Epithelial cell of proximal tubule (primary cell): ENCODE results near the gene TEPSIN. TPM values are rescaled to one million over a fixed set of nuclear protein-coding genes. Genes with fewer than 3 reads are reported as not detected.

Experiments
- DNase-seq: peaks from one replicate; pipeline ENCODE4 v3.0.0-alpha.2; 2011; ENCODE audit warnings: low read depth
- H3K4me3 ChIP-seq: 2 replicates; pipeline ENCODE4 v1.5.1; 2011; ENCODE audit warnings: low read depth, mild to moderate bottlenecking, low read length
- total RNA-seq: library from RNA; depleted of rRNA; stranded (reverse); fragments of >200 nt; gene quantifications from 2 replicates; pipeline ENCODE4 v1.2.3, GENCODE V29; 2015
- TF ChIP-seq, protein P1 (sequence below): conservative IDR thresholded peaks from 2 replicates; pipeline ENCODE4 v1.5.1; 2012; ENCODE audit warnings: low read depth, mild to moderate bottlenecking, low read length

TEPSIN gene
- total RNA-seq, 1 donor from 2014 or later: 37.3 TPM

DNA sequence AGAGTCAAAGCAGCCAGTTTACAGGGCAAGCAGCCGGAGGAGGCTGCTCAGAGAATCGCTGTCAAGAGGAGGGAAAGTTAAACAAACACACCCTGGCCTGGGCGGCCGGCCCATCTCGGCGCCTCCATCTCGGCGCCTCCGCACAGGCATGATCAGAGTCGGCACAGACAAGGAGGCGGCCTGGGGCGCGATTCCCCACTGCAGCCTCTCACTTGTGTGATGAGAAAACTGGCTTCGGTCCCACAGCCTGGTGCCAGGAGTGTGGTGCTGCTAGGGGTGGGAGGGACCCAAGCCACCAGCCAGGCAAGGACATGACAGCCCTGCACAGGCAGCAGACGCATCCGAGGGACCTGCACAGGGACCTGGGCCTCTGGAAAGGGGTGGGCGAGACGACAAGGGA lies 38.6 kb upstream of the TEPSIN start:
- TF ChIP-seq, protein P1, sequence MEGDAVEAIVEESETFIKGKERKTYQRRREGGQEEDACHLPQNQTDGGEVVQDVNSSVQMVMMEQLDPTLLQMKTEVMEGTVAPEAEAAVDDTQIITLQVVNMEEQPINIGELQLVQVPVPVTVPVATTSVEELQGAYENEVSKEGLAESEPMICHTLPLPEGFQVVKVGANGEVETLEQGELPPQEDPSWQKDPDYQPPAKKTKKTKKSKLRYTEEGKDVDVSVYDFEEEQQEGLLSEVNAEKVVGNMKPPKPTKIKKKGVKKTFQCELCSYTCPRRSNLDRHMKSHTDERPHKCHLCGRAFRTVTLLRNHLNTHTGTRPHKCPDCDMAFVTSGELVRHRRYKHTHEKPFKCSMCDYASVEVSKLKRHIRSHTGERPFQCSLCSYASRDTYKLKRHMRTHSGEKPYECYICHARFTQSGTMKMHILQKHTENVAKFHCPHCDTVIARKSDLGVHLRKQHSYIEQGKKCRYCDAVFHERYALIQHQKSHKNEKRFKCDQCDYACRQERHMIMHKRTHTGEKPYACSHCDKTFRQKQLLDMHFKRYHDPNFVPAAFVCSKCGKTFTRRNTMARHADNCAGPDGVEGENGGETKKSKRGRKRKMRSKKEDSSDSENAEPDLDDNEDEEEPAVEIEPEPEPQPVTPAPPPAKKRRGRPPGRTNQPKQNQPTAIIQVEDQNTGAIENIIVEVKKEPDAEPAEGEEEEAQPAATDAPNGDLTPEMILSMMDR: no peak
- H3K4me3 ChIP-seq: no peak overlapping the region
- DNase-seq: no peak

DNA sequence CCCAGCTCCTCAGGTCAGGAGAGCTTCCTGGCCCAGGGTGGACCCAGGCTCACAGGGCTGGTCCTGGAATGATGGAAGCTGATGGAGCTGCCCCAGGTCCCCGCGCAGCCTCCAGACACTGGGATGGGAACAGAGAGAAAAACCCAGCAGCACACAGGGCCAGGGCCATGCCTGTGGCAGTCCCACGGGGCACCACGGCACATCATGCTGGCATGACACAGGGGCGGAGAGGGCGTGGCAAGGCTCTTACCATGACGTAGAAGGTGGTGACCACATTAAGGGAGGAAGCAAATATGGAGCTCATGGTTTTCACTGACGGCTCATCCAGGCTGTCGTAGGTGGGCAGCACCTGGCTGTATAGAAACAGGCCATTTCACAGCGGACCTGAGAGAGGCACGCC lies 37.9 kb upstream of the TEPSIN start:
- H3K4me3 ChIP-seq: no peak overlapping the region
- no peak for DNase-seq
- TF ChIP-seq, protein P1: no peak

DNA sequence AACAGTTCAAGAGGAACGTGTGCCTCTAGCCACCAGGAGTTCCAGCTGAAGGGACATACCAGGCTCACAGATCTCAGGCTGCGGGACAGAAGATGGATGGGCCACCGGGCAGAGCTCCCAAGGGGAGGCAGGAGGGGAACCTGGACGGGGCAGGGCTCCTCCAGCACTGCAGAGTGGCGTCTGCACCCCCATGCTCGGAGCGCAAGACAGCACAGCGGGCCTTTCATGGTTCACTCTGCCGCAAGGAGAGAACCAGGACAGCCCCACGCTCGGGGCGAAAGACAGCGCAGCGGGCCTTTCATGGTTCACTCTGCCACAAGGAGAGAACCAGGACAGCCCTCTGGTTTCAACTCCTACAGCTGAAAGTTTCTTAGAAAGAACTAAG lies 35.6 kb upstream of the TEPSIN start:
- DNase-seq: no peak
- H3K4me3 ChIP-seq: no peak overlapping the region
- TF ChIP-seq, protein P1: no peak

DNA sequence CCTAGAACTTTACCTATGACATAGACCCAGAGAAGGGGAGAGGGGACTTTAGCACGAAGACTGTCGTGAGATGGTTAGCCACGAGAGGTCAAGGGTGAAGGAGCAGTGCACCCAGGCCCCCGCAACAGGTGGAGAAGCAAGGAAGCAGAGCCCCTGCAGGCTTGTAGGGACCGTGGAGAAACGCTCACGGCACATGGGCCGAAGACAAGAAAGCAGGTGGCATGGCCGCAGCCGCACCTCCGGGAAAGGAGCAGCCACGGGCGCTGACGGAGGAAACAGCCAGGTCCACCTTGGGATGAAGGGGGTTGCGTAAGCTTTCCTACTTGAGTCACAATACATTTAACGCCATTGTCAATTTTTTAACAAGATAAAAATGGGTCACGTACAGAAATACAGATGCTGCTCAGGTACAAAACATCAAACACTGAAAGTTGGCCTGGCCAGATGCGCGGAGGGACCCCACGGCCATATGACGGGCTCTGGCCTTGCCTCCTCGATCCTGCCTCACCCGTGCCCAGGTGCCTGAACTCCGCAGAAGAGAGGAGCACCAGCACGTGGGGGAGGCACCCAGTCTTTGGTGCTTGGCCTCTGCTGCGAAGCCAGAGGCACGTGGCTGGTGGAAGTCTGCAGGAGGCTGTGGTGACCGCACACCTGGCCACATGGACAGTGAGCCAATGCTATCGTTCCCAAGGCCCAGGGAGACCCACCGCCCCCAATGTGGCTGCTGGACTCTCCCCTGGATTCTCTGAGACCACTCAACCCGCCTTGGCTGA lies 35.0 kb upstream of the TEPSIN start:
- TF ChIP-seq, protein P1: no peak
- no peak for DNase-seq
- no peak overlapping the region for H3K4me3 ChIP-seq

DNA sequence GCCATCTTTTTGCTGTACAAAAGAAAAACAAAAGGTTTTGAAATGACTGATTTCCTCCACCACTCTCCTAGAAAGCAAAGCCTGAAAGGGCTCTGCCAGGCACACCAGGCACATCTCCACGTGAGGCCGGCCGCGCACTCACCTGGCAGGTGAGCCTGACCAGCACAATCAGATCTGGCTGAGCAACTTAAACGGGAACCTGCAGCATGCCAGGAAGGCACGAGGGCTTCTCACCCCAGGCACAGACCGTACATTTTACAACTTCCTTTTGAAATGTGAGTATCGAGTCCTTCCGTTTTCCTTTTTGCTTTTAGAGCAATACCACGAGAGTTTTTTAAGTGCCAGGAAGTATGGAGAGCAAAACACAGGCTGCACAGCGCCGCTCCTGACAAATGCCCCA lies 33.8 kb upstream of the TEPSIN start:
- TF ChIP-seq, protein P1: no peak
- H3K4me3 ChIP-seq: no peak overlapping the region
- DNase-seq: no peak

- no peak for DNase-seq
- no peak overlapping the region for H3K4me3 ChIP-seq
- TF ChIP-seq, protein P1: no peak
Measured at GRCh38 chr17:81271226-81271625, 32.4 kb upstream of the TEPSIN start.

- no peak for DNase-seq
- TF ChIP-seq, protein P1: no peak
- no peak overlapping the region for H3K4me3 ChIP-seq
Measured at GRCh38 chr17:81270279-81270678, 31.4 kb upstream of the TEPSIN start.
